ENCODE data around the gene HARBI1.

DNA sequence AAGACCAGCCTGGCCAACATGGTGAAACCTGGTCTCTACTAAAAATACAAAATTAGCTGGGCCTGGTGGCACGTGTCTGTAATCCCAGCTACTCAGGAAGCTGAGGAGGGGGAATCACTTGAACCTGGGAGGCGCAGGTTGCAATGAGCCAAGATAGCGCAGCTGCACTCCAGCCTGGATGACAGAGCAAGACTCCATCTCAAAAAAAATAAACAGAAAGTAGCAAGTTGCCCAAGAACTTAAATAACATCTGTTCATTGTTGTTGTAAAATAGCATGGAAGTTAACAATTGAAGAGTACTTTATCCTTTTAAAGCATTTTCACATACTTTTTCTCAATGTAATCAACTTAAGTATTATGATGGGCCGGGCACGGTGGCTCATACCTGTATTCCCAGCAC, 28.9 kb downstream of the HARBI1 start:
- TF ChIP-seq ZFP30 (CRISPR knock-in tag; IDR thresholded peaks at IDR 0.05) (no peak), ZNF565 (CRISPR knock-in tag; conservative IDR thresholded peaks at IDR 0.05; ENCODE audit: low read depth) (no peak), OSR1 (CRISPR knock-in tag; IDR thresholded peaks at IDR 0.05) (no peak), ZNF70 (CRISPR knock-in tag; IDR thresholded peaks at IDR 0.05) (no peak), CSDC2 (CRISPR knock-in tag; IDR thresholded peaks at IDR 0.05) (no peak), SNAI2 (CRISPR knock-in tag; IDR thresholded peaks at IDR 0.05) (no peak), ZC3H10 (CRISPR knock-in tag; IDR thresholded peaks at IDR 0.05) (no peak), ISL1 (CRISPR knock-in tag; IDR thresholded peaks at IDR 0.05) (no peak), ESRRG (CRISPR knock-in tag; IDR thresholded peaks at IDR 0.05) (no peak), ZNF8 (CRISPR knock-in tag; IDR thresholded peaks at IDR 0.05) (no peak)
- TF ChIP-seq, protein P1, sequence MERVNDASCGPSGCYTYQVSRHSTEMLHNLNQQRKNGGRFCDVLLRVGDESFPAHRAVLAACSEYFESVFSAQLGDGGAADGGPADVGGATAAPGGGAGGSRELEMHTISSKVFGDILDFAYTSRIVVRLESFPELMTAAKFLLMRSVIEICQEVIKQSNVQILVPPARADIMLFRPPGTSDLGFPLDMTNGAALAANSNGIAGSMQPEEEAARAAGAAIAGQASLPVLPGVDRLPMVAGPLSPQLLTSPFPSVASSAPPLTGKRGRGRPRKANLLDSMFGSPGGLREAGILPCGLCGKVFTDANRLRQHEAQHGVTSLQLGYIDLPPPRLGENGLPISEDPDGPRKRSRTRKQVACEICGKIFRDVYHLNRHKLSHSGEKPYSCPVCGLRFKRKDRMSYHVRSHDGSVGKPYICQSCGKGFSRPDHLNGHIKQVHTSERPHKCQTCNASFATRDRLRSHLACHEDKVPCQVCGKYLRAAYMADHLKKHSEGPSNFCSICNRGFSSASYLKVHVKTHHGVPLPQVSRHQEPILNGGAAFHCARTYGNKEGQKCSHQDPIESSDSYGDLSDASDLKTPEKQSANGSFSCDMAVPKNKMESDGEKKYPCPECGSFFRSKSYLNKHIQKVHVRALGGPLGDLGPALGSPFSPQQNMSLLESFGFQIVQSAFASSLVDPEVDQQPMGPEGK (CRISPR knock-in tag; IDR thresholded peaks at IDR 0.05; ENCODE audit: borderline replicate concordance), result no peak

Data from SK-N-SH treated with all-trans-retinoic acid at 6 μM for 48 hours (cell line).